Calu3 (cell line): Measurements from ENCODE around the gene CCDC116. TPM values are rescaled to one million over a fixed set of nuclear protein-coding genes. Genes with fewer than 3 reads are reported as not detected.

Source experiments
- BruUV-seq: library from RNA; stranded (reverse); fragments of 400-500 nt; replicated peaks from 2 replicates; lab custom pipeline; 2021; lab: Mats Ljungman, UMichigan
- CTCF ChIA-PET: fragments of 300-600 bp; sonication (Branson Sonifier 250); formaldehyde crosslinking; loops from one replicate; lab custom pipeline; 2022; ENCODE audit warnings: antibody characterized with exemption; lab: Charles Lee
- DNase-seq: peaks from one replicate; pipeline ENCODE4 v3.0.0; 2022
- H3K27ac Mint-ChIP-seq: one replicate; pipeline ENCODE4 v1.8.0; 2022; ENCODE audit warnings: mixed read lengths; ENCODE audit not compliant: unreplicated experiment
- H3K27me3 Mint-ChIP-seq: one replicate; pipeline ENCODE4 v1.8.0; 2022; ENCODE audit warnings: mixed read lengths; ENCODE audit not compliant: unreplicated experiment
- H3K36me3 Mint-ChIP-seq: one replicate; pipeline ENCODE4 v1.8.0; 2022; ENCODE audit warnings: mild to moderate bottlenecking, moderate library complexity, mixed read lengths; ENCODE audit not compliant: insufficient read depth, unreplicated experiment
- H3K4me1 Mint-ChIP-seq: one replicate; pipeline ENCODE4 v1.8.0; 2022; ENCODE audit warnings: mild to moderate bottlenecking, low read depth, mixed read lengths; ENCODE audit not compliant: unreplicated experiment
- H3K4me3 Mint-ChIP-seq: one replicate; pipeline ENCODE4 v1.8.0; 2022; ENCODE audit warnings: mild to moderate bottlenecking, low read depth, moderate library complexity, mixed read lengths; ENCODE audit not compliant: unreplicated experiment
- H3K9me3 Mint-ChIP-seq: one replicate; pipeline ENCODE4 v1.8.0; 2022; ENCODE audit warnings: low read depth, mixed read lengths; ENCODE audit not compliant: unreplicated experiment
- intact Hi-C: fragments of 100-400 bp; cut with micrococcal nuclease; formaldehyde crosslinking; loops from one replicate; pipeline ENCODE4 v1.10.0; 2022; ENCODE audit not compliant: unreplicated experiment
- total RNA-seq: library from RNA; stranded (reverse); gene quantifications from 2 replicates; pipeline ENCODE4 v1.2.3, GENCODE V29; 2022
- TF ChIP-seq, protein P1 (sequence below): fragments of 200-600 bp; IDR thresholded peaks from one replicate; pipeline ENCODE4 v1.8.0; 2022; ENCODE audit warnings: antibody characterized with exemption; ENCODE audit not compliant: unreplicated experiment

The CCDC116 gene
- total RNA-seq, 1 experiment from 2014 or later, result not detected

DNA sequence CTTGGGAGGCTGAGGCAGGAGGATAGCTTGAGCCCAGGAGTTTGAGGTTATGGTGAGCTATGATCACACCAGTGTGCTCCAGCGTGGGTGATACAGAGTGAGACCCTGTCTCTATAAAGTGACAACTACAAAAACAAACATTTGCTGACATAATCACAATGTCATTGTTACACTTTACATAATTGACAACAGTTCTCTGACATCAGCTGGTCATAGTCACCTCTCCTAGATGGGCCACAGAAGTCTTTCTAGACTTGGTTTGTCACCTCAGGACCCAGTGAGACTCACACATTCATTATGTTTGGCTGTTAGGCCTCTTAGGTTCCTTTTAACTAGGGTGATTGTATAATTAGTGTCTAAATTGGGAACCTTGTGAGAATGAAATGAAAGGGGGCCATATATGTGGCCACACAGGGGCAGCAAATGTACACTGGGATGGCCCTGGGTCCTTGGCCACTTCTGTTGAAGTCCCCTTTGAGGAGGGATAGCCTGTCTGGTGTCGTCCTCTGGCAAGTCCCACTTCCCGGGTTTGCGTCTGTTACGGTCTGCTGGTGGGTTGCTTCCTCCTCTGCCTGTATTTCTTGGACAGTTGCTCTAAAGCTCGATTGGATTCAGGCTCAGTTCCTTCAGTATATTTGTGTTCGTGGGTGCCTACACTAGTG, 27.4 kb downstream of the CCDC116 start:
- no peak overlapping the region for H3K4me3 Mint-ChIP-seq
- CTCF ChIA-PET, result no interaction called here
- TF ChIP-seq, protein P1, sequence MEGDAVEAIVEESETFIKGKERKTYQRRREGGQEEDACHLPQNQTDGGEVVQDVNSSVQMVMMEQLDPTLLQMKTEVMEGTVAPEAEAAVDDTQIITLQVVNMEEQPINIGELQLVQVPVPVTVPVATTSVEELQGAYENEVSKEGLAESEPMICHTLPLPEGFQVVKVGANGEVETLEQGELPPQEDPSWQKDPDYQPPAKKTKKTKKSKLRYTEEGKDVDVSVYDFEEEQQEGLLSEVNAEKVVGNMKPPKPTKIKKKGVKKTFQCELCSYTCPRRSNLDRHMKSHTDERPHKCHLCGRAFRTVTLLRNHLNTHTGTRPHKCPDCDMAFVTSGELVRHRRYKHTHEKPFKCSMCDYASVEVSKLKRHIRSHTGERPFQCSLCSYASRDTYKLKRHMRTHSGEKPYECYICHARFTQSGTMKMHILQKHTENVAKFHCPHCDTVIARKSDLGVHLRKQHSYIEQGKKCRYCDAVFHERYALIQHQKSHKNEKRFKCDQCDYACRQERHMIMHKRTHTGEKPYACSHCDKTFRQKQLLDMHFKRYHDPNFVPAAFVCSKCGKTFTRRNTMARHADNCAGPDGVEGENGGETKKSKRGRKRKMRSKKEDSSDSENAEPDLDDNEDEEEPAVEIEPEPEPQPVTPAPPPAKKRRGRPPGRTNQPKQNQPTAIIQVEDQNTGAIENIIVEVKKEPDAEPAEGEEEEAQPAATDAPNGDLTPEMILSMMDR, result no peak
- no TSS peak for BruUV-seq
- no peaks in the 10 kb centered on the region for H3K9me3 Mint-ChIP-seq
- no peak for DNase-seq
- no peaks in the 10 kb centered on the region for H3K27me3 Mint-ChIP-seq
- intact Hi-C loops, result no loop called here
- H3K27ac Mint-ChIP-seq, result no peak overlapping the region
- peaks cover 13% of the 10 kb centered on the region for H3K4me1 Mint-ChIP-seq
- H3K36me3 Mint-ChIP-seq, result peaks cover 36% of the 10 kb centered on the region

DNA sequence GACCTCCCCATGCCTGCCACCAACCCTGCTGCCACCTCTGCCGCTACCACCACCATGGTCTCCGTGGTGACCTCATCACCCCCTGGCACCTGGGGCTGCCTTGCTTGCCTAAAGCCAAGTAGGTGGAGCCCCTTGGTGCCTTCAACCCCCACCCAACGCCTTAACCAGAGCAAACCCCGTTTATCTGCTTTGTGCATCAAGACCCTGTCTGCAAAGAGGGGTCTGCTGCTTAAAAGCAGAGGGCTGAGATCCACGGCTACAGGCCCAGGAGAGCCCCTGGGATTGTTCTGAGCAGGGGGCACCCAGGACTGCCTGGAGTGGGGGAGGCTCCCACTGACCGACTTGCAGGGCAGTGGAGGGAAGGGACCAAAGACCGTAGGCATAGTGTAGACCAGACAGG, 28.3 kb downstream of the CCDC116 start:
- BruUV-seq, result no TSS peak

DNA sequence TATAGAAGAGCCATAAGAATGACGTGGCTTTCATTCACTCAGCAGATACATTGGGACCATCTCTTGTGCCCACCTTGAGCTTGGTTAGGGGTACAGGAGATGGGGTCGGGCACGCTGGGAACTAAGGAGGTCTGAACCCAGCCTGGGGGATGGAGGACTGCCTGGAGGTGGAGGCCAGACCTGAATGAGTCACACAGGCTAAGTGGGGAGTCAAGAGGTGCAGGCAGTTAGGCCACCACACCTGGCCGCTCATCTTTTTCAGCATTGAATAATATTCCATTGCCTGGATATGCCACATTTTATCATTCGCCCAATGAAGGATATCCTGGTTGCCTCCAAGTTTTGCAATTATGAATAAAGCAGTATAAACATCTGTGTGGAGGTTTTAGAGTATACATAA, 29.4 kb downstream of the CCDC116 start:
- H3K4me3 Mint-ChIP-seq, result no peak overlapping the region
- H3K27ac Mint-ChIP-seq, result no peak overlapping the region
- H3K27me3 Mint-ChIP-seq, result no peaks in the 10 kb centered on the region
- no peak for DNase-seq
- CTCF ChIA-PET, result no interaction called here
- BruUV-seq, result no TSS peak
- peaks cover 48% of the 10 kb centered on the region for H3K36me3 Mint-ChIP-seq
- H3K9me3 Mint-ChIP-seq, result no peaks in the 10 kb centered on the region
- intact Hi-C loops, result no loop called here
- TF ChIP-seq, protein P1, result no peak
- peaks cover 3% of the 10 kb centered on the region for H3K4me1 Mint-ChIP-seq

More for the DNA sequence above, 28.3 kb downstream of the CCDC116 start:
- no peak overlapping the region for H3K4me3 Mint-ChIP-seq
- TF ChIP-seq, protein P1, result no peak
- intact Hi-C loops, result no loop called here
- no peaks in the 10 kb centered on the region for H3K9me3 Mint-ChIP-seq
- CTCF ChIA-PET, result no interaction called here
- H3K27me3 Mint-ChIP-seq, result no peaks in the 10 kb centered on the region
- H3K27ac Mint-ChIP-seq, result no peak overlapping the region
- DNase-seq, result no peak
- peaks cover 46% of the 10 kb centered on the region for H3K36me3 Mint-ChIP-seq
- peaks cover 13% of the 10 kb centered on the region for H3K4me1 Mint-ChIP-seq

DNA sequence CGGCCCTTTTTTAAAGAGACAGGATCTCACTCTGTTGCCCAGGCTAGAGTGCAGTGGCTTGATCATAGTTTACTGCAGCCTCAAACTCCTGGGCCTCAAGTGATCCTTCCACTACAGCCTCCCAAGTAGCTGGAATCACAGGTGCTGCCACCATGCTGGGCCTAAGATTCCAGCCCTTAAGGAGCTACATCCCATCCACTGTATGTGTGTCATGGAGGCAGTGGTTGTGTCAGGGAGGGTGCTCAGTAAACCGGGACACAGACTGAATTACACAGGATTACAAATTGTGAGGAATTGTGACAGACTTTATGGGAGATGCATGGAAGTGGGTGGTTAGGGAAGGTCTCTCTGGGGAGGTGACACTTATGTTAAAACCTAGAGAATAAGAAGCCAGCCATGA, 31.2 kb downstream of the CCDC116 start:
- Mint-ChIP-seq H3K4me3 (no peak overlapping the region), H3K36me3 (peaks cover 39% of the 10 kb centered on the region), H3K27me3 (no peaks in the 10 kb centered on the region), H3K9me3 (no peaks in the 10 kb centered on the region), H3K4me1 (no peaks in the 10 kb centered on the region), H3K27ac (peak overlapping the region; percentile 6)
- no TSS peak for BruUV-seq
- CTCF ChIA-PET, result no interaction called here
- TF ChIP-seq, protein P1, result no peak
- no peak for DNase-seq
- intact Hi-C loops, result no loop called here
